PFSK-1 (cell line): ENCODE measurements around the gene PELO.

Experiments
- FOXP2 ChIP-seq: optimal IDR thresholded peaks from 2 replicates; pipeline ENCODE3; 2011; ENCODE audit warnings: borderline replicate concordance, control low read depth, inconsistent platforms; ENCODE audit not compliant: insufficient read depth; ENCODE audit errors: extremely low read length, extremely low read depth
- POLR2AphosphoS5 ChIP-seq: IDR thresholded peaks from 2 replicates; pipeline ENCODE4 v1.6.1; 2012; ENCODE audit warnings: low read depth, mild to moderate bottlenecking, control low read depth, low read length, moderate library complexity
- SIN3A ChIP-seq: IDR thresholded peaks from 2 replicates; pipeline ENCODE4 v1.6.1; 2012; ENCODE audit warnings: mild to moderate bottlenecking, low read length, moderate library complexity, borderline replicate concordance; ENCODE audit not compliant: insufficient read depth
- TAF1 ChIP-seq: IDR thresholded peaks from 2 replicates; pipeline ENCODE4 v1.6.1; 2012; ENCODE audit warnings: low read length, control low read depth, borderline replicate concordance; ENCODE audit not compliant: insufficient read depth
- TF ChIP-seq, protein P1 (sequence below), 2 experiments: IDR thresholded peaks; 2 replicates each; pipeline versions ENCODE4 v1.6.1 to v1.8.0; 2011 to 2012; ENCODE audit warnings: low read depth in 2 of 2, low read length in 2 of 2, control low read depth in 1 of 2, inconsistent platforms in 1 of 2, mild to moderate bottlenecking in 1 of 2, moderate library complexity in 1 of 2; ENCODE audit not compliant: insufficient read depth in 1 of 2

Gene PELO

DNA sequence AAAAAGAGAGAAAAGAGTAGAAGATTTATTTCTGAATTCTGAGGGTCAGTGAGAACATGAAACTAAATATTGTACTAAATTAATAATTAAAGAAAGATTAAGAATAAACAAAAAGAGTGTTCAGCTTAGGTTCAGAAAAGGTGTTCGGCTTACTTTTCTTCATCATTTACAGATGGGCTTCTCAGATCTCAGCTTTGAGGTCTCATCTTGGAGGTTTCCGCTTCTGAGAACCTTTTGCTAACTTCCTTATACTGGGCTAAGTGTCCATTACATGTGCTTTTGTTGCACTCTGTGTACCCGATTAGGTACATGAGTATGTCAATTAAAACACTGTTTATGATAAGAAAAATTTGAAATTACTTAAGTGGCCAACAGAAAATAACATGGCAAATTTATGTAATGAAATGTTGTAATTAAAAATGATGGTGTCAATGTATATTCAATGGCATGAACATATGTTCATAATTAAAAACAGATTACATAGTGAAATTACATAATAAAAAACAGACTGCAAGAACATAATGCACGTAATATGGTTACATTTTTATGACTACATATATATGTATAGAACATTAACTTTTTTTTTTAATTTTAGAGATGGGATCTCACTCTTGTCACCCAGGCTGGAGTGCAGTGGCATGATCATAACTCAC, 17.3 kb upstream of the PELO start:
- TF ChIP-seq POLR2AphosphoS5: no peak
- TF ChIP-seq, protein P1, sequence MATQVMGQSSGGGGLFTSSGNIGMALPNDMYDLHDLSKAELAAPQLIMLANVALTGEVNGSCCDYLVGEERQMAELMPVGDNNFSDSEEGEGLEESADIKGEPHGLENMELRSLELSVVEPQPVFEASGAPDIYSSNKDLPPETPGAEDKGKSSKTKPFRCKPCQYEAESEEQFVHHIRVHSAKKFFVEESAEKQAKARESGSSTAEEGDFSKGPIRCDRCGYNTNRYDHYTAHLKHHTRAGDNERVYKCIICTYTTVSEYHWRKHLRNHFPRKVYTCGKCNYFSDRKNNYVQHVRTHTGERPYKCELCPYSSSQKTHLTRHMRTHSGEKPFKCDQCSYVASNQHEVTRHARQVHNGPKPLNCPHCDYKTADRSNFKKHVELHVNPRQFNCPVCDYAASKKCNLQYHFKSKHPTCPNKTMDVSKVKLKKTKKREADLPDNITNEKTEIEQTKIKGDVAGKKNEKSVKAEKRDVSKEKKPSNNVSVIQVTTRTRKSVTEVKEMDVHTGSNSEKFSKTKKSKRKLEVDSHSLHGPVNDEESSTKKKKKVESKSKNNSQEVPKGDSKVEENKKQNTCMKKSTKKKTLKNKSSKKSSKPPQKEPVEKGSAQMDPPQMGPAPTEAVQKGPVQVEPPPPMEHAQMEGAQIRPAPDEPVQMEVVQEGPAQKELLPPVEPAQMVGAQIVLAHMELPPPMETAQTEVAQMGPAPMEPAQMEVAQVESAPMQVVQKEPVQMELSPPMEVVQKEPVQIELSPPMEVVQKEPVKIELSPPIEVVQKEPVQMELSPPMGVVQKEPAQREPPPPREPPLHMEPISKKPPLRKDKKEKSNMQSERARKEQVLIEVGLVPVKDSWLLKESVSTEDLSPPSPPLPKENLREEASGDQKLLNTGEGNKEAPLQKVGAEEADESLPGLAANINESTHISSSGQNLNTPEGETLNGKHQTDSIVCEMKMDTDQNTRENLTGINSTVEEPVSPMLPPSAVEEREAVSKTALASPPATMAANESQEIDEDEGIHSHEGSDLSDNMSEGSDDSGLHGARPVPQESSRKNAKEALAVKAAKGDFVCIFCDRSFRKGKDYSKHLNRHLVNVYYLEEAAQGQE (IDR thresholded peaks at IDR 0.05; ENCODE audit: insufficient read depth in 1 of 2, low read depth in 2 of 2, low read length in 2 of 2): no peak
- TF ChIP-seq FOXP2: no peak
- no peak for TF ChIP-seq SIN3A
- TF ChIP-seq TAF1: no peak

DNA sequence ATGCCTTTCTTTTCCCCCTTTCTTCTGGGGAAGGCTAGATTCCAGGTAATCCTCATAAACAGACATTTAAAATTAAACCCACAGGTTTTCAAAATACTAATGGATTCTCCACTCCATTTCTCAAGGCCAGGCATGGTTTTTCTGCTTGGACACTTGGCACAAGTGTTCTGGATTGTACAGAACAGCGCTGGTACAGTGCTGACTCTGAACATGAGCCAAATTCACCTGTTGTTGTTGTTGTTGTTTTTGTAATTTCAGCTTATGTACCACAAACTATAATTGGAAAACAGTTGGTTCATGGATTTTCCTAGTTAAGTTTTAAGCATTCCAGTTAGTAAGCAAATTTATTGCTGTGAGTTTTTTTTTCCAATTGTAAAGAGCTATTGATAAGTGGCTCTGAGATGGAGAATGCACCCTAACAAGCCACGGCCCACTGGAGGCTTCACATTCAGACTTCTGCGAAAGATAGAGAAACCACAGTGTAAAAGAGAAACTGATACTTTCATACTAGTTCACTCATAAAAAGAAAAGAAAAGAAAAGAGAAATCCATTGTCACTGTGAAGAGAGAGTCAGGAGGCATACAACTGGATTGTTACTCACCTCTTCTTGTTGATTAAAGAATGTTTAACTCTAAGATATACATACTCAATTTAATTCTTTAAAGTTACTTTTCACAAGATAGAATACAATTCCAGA, 16.2 kb upstream of the PELO start:
- TF ChIP-seq FOXP2 (no peak), TAF1 (no peak)
- TF ChIP-seq, protein P1 (IDR thresholded peaks at IDR 0.05; ENCODE audit: insufficient read depth in 1 of 2, low read depth in 2 of 2, low read length in 2 of 2): no peak

DNA sequence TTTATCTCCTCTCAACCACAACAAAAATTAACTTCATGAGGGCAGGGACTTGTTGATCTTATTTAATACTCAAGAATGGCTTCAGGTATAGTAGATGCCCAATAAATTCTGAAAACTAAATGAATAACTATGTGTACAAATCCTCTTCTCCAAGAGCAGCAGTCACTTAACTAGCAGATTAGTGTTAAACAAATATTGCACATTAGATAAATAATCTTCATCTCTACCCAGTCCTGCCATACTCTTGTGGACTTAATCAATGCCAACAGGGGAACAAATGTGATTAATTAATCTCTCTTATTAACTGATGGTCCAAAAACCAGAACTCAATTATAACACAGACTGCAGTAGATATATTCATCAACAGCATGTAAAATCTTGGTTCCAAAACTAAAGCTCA, 15.0 kb upstream of the PELO start:
- TF ChIP-seq SIN3A (no peak), POLR2AphosphoS5 (no peak), FOXP2 (no peak), TAF1 (no peak)
- TF ChIP-seq, protein P1 (IDR thresholded peaks at IDR 0.05; ENCODE audit: insufficient read depth in 1 of 2, low read depth in 2 of 2, low read length in 2 of 2): no peak

DNA sequence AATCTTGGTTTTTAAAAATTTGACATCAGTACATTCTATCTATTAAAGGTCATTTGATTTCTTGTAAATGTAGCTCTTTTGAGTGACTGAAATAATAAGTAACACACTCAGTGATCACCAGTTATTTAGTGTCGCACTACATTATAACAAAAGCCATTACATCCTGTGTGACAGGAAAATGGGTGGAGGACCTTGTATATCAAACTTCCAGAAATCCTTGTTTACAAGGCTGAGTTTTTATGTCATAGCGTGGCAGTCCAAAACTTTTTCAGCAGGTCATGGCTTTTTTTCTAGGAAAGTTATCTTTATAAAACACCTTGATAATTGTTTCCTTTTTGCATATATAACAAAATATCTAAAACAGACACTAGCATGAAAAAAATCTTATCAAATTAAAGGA, 14.4 kb upstream of the PELO start:
- no peak for TF ChIP-seq FOXP2
- TF ChIP-seq, protein P1 (IDR thresholded peaks at IDR 0.05; ENCODE audit: insufficient read depth in 1 of 2, low read depth in 2 of 2, low read length in 2 of 2): no peak

DNA sequence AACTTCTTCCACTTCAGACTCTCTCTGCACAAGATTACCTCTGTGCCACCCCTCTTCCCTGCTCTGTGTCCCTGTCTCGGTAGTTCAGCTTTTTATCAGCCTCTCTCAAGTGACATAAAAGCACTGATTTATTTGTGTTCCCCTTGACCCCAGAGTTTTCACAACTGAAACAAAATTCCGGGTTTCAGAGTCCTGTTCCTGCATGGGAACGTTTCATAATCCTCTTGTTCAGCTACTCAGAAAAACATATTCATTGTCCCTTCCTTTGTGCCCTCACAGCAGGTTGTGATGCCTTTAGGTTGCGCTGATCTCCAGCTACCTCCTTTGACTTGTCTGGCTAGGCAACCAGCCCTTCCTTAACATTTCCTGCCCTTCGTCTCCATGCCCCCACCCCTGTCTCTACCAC, 13.7 kb upstream of the PELO start:
- TF ChIP-seq TAF1: no peak
- TF ChIP-seq SIN3A: no peak
- TF ChIP-seq FOXP2: no peak
- TF ChIP-seq, protein P1 (IDR thresholded peaks at IDR 0.05; ENCODE audit: insufficient read depth in 1 of 2, low read depth in 2 of 2, low read length in 2 of 2): no peak
- TF ChIP-seq POLR2AphosphoS5: no peak
